ENCODE results near the gene AJAP1.

AJAP1 gene

DNA sequence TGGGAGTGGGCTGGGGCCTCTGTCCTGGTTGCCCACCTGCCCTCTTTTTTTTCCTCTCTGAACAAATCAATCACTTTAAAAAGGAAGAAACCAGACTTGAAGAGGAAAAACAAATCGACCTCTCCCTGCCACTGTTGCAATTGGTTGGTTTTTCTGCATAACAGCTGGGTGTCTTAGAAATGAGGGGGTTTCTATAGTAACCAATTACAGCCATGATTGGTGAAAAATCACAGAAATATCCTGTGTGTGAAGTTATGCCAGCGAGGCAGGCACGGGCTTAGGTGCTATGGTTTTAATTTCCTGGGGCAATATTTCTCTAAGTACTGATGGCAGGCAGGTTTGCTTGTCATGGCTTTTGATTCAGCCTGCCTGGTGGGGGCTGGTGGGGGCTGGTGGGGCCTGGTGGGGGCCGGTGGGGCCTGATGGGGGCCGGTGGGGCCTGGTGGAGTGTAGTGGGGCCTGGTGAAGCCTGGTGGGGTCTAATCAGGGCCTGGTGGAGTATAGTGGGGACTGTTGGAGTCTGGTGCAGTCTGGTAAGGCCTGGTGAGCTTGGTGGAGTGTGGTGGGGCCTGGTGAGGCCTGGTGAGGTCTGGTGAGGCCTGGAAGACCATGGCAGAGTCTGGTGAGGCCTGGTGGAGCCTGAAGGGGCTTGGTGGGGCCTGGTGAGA, 54.6 kb downstream of the AJAP1 start:
- no peak for DNase-seq

DNA sequence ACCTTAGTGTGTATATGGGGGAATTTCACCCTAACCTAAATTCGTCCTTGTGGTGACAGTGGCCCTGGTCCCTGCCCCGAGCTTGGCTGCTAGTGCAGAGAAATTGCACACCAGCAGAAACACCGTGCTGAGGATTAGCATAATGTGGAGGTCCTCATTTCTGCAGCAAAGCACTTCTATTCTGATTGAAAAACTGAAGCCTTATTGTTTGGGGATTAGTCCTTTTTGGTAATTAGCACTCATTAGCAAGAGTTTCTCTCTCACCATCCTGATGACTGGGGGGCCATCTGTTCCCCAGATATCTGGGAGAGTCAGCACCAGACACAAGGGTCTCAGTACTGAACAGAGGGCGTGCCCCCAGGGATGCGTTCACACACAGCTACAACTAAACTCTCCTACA, 55.2 kb downstream of the AJAP1 start:
- no peak for DNase-seq

DNA sequence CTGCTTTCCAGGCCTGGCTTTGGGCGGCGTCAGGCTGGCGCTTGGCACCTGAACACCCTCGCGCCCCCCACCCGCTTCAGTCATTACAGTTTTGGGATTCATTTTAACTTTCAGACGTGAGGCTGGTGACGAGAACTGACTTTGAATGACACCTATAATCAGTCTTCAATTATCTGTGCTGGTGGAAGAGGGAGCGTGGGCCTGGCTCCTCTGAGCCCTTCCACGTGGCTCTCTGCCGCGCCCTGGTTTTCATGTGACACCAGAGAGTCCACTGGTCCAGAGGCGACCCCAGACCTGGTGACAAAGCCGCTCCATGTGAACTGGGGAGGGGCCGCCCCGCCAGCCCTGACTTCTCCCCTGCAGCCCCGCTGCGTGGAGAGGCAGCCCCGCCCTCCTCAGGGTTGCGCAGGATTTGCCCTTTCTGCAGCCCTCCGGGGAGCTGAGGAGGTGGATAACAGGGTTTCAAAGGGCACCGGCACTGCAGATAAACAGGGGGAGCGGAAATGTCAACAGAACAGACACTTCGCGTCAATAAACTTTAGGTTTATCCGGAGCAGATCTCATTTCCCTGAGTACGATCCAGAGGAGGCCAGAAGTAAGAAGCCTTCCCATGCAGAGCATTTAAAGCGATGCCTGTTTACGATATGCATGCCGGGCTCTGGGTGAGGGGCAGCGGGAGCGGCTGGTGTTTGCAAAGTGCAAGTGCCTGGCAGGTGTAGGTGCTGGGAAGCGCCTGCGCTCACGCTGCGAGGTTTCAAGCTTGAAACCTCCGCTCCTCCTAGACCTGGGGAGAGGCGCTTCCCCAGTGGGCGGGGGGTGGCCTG, 56.4 kb downstream of the AJAP1 start:
- no peak for DNase-seq

DNA sequence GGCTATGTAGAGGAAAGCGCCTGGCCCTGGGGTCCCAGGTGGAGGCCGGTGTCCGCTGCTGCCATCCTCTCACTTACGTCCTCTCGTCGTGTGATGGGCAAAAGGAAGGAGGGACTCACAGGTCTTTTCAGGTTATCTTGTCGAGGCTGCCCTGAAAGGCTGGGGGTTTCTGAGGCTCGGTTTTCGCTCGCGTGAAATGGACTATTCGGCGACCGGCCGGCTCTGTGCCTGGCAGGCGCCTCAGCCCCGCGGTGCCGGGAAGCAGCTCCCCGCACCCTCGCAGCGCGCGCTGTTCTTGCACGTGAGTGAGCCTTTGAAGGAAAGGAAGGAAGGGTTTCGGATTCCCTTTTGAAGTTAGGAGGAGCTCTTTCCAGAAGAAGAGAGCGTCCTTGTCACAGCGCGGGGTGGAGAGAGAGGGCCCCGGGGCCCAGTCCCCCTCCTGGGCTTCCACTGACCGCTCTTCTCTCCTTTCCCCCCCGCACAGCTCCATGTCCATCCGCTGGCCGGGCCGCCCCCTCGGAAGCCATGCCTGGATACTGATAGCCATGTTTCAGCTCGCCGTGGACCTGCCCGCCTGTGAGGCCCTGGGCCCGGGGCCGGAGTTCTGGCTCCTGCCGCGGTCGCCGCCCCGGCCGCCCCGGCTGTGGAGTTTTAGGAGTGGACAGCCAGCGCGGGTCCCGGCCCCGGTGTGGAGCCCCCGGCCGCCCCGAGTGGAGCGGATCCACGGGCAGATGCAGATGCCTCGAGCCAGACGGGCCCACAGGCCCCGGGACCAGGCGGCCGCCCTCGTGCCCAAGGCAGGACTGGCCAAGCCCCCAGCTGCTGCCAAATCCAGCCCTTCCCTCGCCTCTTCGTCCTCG, 57.2 kb downstream of the AJAP1 start:
- DNase-seq, result no peak

- DNase-seq, result no peak
These were observed 59.3 kb downstream of the AJAP1 start for GRCh38 chr1:4713669-4714068.

DNA sequence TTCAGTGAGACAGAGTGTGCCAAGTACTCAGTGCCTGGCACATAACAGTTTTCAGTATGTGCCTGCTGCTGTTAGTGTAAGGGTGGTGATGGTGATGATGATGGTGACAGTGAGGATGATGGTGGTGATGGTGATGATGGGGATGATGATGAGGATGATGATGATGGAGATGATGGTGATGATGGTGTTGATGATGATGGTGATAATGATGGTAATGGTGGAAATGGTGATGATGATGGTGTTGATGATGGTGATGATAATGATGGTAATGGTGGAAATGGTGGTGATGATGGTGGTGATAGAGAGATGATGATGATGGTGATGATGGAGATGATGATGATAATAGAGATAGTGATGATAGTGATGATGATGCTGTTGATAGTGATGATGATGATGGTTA, 62.0 kb downstream of the AJAP1 start:
- DNase-seq, result no peak

GRCh38 chr1:4718071-4718470, 63.7 kb downstream of the AJAP1 start:
- no peak for DNase-seq

- DNase-seq, result no peak
These were observed 68.7 kb downstream of the AJAP1 start for GRCh38 chr1:4723106-4723505.

- DNase-seq, result no peak
These were observed 69.6 kb downstream of the AJAP1 start for GRCh38 chr1:4724001-4724400.

DNA sequence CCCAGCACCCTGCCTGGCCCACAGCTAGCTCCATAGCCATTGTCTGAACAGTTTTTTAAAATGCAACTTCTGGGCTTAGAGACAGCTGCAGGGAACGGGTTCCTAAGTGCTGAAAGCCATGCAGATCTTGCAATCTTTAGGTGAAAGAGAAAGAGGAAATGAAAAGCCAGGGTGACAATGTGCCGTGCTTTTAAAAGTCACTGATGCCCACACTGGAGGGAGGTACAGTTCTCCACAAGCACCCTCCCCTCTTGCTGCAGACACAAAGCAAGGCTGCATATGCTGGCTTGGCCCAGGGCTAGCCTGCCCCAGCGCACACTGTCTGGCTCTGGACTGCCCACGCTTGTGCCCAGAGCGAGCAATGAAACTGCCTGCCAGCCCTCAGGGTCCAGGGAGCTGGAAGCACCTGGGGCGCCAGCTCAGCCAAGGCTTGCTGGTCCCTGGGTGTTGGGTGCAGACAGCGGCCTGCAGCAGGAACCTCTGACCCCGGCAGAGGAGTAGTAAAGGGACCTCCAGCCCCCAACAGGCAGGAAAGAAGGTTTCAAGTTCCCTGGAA, 70.4 kb downstream of the AJAP1 start:
- DNase-seq, result no peak

DNA sequence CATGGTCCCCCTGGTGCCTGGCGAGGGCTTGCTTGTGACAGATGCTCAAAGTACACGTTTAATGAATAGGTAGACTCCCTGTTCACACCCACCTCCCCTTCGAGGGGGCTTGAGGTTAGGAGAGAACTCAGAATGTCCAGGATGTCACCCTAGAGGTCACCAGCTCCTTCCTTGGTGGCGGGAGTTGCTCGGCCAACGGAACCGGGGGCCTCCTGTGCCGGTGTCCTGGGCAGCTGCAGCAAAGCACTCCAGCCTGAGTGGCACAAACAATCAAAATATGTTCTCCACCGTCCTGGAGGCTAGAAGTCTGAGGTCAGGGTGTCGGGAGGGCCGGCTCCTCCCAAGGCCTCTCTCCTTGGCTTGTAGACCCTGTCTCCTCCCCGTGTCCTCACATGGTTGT, 71.0 kb downstream of the AJAP1 start:
- DNase-seq, result no peak

DNA sequence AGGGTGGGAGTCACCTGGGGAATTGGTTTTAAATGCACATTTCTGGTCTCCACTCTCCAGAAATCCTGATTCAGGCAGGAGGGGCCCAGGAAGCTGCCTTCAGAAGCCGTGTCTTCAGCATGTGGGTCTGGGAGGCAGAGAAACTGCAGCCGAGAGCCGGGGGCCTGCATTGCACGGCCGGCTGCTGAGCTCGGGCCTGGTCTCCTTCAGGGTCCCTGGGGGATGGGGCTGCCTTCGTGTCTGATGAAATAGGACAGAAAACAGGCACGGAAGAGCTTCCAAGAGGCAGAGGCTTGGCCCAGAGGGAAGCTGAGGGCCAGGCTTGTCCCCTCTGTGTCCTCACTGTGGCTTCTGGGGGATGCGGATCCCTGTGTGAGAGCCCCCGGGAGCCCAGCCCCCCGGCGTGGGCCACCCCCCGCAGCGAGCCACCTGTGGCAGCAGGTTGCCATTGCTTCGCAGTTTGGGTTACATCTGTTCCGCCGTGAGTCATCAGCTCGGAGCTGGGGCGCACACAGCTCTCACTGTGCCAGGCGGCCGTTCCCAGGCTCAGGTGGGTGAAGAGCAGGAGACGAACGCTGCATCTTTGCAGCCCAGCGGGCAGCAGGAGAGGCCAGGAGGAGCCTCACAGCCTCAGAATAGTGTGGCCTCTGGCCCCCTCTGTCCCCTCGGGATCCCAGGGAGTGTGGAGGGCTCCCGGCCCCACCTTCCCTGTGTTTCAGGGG, 72.4 kb downstream of the AJAP1 start:
- DNase-seq, result no peak

DNA sequence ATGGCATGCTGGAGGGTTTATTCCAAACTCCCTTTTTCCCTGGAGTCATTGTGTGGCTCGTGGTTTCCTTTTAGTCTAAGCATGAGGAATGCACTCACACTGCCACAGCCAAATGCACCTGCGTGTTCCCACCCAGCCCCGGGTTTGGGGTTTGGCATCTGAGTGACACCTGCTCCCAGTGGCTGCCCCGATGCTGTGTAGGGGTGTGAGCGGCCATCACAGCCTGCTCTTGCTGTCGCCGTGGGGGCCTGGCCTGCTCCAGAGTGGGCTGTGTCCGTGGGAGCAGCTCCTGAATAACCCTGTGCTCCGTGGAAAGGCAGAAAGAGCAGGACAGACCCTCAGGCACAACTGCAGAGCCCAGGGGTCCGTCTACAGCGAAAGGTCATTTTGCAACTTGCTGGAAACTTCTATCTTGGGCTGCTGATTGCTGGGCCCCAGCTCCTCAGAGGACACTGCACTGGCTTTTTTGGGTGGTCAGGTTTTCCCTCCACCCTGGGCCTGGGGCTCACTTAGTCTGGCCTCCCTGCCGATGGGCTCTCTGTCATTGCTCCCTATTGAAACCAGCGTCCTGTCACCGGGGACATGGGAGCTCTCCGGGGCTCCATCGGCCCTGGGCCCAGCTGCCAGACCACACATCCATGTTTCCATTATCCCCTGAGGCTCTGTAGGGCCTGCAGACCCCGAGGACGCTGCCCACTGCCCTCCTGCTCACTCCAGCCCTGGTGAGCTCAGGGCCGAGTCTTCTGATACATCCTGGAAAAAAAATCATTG, 74.1 kb downstream of the AJAP1 start:
- no peak for DNase-seq

DNA sequence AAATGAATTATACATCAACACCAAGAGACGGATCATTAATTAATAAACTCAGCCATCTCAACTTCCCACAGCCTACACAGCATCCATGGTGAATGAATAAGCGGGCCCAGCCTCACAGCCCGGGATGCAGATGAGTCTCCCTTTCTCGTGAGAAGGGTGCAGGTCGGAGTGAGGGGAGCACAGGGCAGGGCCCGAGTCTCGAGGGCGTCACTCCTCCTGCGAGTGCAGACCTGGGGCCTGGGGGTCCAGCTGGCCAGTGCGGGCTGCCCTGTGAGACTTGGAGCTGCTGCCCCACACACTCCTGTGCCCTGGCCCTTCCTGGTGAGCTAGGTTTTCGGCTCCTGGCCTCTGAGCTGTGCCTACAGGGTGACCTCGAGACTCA, 74.7 kb downstream of the AJAP1 start:
- no peak for DNase-seq

DNA sequence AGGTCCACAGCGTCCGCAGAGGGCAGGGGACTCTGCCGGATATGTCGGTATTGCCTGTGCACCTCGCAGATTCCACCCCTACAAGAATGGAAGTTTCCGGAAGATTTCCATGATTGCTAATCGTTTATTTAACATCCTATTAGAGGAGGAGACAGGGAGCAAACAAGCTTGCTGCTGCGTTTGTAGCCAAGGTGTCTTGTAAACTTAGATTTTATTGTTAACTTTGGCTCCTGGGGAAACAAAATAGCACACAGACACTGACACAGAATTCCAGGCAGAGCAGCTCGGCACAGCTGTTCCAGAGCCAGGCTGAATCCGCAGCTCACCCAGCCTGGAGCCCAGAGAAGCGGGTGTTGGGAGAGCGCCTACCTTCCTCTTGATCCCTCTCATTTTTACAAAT, 75.7 kb downstream of the AJAP1 start:
- DNase-seq, result no peak

DNA sequence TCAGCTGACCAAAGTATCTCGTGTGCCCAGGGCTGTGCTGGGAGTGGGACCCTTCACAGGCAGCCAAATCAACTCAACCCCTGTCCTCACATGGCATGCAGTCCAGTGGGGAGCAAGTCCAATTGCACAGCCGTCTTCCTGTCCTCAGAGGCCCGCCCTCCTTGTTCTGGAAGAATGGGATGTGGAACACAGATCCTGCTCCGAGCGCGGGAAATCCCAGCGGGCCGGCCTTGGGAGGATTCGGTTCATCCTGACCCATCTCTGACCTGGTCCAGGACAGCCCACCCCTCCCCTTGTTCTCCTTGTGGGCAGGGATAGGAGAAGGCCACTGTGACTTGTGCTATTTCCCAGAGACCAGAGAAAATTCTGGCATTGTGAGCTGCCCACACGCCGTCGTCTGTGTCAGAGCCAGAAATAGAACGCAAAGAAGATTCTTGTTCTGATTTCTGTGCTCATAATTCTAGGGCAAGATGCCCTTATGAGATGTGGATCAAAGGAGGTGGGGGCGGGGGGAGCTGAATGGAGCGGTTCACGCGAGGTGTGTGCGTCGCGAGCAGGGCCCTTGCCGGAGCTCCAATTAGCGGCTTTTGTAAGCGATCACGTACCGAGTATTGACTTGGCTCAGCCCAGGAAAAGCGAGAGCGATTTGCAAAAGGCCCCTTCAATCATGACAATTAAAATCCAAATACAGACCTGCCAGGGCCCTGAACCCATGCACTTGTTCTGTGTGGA, 79.2 kb downstream of the AJAP1 start:
- DNase-seq, result no peak

GRCh38 chr1:4734219-4734618, 79.8 kb downstream of the AJAP1 start:
- no peak for DNase-seq

- DNase-seq, result no peak
These were observed 80.4 kb downstream of the AJAP1 start for GRCh38 chr1:4734791-4735190.

GRCh38 chr1:4736254-4736653, 81.8 kb downstream of the AJAP1 start:
- no peak for DNase-seq

DNA sequence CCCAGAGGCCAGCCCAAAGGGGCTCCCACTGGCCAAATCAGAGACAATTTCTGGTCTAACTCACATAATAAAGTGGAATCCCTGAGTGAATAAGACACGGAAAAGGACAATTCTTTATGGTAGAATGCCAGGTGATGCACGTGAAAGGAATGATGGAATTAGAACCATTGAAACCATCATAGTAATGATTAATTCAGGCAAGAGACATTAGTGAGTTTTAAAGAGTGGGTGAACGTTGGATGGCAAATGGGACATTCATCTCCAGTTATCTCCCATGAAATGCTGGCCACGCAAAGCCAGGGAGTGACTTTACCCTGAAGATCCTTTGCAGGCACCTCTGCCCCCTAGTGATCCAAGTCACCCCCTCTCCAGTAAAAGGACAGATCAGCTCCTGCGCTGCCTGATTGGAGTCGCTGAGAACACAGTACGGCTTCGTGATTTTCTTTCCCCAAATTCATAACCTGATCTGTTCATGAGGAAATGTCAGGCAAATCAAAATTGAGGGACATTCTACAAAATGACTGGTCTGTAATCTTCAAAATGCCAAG, 87.5 kb downstream of the AJAP1 start:
- no peak for DNase-seq
